ENCODE measurements around the gene MEA1.

The MEA1 gene

GRCh38 chr6:42968783-42969182, 45.0 kb downstream of the MEA1 start:
- DNase-seq (ENCODE audit: extremely low read depth, low read depth): no peak
- TF ChIP-seq CTCF (IDR thresholded peaks at IDR 0.05; ENCODE audit: low read depth, low read length): no peak

GRCh38 chr6:42968126-42968701, 45.5 kb downstream of the MEA1 start:
- no peak for DNase-seq (ENCODE audit: extremely low read depth, low read depth)
- no peak for TF ChIP-seq CTCF (IDR thresholded peaks at IDR 0.05; ENCODE audit: low read depth, low read length)

GRCh38 chr6:42967228-42967627, 46.5 kb downstream of the MEA1 start:
- DNase-seq (ENCODE audit: extremely low read depth, low read depth): no peak
- no peak for TF ChIP-seq CTCF (IDR thresholded peaks at IDR 0.05; ENCODE audit: low read depth, low read length)

GRCh38 chr6:42966571-42966970, 47.2 kb downstream of the MEA1 start:
- DNase-seq (ENCODE audit: extremely low read depth, low read depth): no peak
- TF ChIP-seq CTCF (IDR thresholded peaks at IDR 0.05; ENCODE audit: low read depth, low read length): no peak

- TF ChIP-seq CTCF (IDR thresholded peaks at IDR 0.05; ENCODE audit: low read depth, low read length): peak; percentile 17
Observed at GRCh38 chr6:42963855-42964605, 49.7 kb downstream of the MEA1 start.

GRCh38 chr6:42963179-42963854, 50.4 kb downstream of the MEA1 start:
- DNase-seq (ENCODE audit: extremely low read depth, low read depth): no peak
- TF ChIP-seq CTCF (IDR thresholded peaks at IDR 0.05; ENCODE audit: low read depth, low read length): no peak

More at GRCh38 chr6:42963855-42964605, 49.7 kb downstream of the MEA1 start:
- no peak for DNase-seq (ENCODE audit: extremely low read depth, low read depth)

All from AG09319 (cell line).